ENCODE measurements around the gene ETHE1.

Gene ETHE1

GRCh38 chr19:43462785-43463380 is 64.1 kb downstream of the ETHE1 start:
- no peak for DNase-seq

- no peak for DNase-seq
Observed at GRCh38 chr19:43462383-43462782, 64.6 kb downstream of the ETHE1 start.

- no peak for DNase-seq
Observed at GRCh38 chr19:43461303-43461702, 65.7 kb downstream of the ETHE1 start.

- no peak for DNase-seq
Observed at GRCh38 chr19:43460362-43461016, 66.5 kb downstream of the ETHE1 start.

- no peak for DNase-seq
Observed at GRCh38 chr19:43457809-43458208, 69.2 kb downstream of the ETHE1 start.
